Measurements from ENCODE around the gene PPFIA4. TPM values are rescaled to one million over a fixed set of nuclear protein-coding genes. Genes with fewer than 3 reads are reported as not detected.

PPFIA4 gene
- total RNA-seq (2021; ENCODE audit: unreplicated experiment) (10.8 TPM), Bru-seq, nascent RNA (percentile 40 among the genes with signal in this experiment), BruChase-seq, experiment 1, labeled RNA remaining after a 6-hour chase (percentile 43 among the genes with signal in this experiment), BruChase-seq, experiment 2, labeled RNA remaining after a 2-hour chase (percentile 50 among the genes with signal in this experiment)
- polyA plus RNA-seq (2012) = 13.7 and 17.2 TPM in 2 replicates
- long read RNA-seq, partial matches to known transcripts = 1 of 10 reads
- long read RNA-seq, other reads (novel, unspliced or antisense) = 9 of 10 reads

DNA sequence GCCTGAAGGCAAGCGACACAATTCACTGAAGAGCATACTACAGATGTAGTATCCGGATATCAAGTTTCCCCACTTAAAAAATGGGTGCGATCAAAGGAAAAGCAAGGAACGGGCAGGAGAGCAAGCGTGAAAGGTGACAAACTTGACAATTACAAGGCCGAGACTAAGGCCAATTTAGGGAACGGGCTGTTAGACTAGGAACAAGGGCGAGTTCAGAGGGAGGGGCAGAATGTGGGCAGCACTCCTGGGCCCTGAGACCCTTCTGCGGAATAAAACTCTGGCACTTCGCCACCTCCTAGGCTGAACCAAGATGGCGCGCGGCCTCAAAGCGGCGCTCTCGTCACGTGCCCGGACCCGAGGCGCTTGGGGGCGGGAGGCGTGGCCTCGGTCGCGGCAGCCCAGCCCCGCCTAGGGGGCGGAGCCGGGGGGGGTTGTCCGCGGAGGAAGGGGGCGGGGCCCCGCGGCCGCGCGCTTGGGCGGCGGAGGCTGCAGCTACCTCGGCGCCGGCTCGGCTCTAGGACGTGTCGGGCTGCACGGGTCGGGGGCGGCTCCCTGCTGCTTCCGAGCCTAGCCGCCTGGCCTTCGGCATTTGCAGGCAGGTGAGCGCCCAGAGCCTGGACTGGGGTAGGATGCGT is at the start of gene PPFIA4:
PPFIA4 (plus strand) TSS at position 461 of the 635 bp plus-strand sequence. CDS start 12,518 bp downstream, outside the sequence.
- H3K27ac ChIP-seq (ENCODE audit: low read depth, low read length) = peak within 1 kb of the TSS; percentile 41; the same call in 1 of the 2 replicates
- H3K36me3 ChIP-seq (ENCODE audit: control insufficient read depth in 1 of 2, insufficient read depth in 2 of 2, low read length in 2 of 2) = peaks cover 23% of the 10 kb centered on the region in 2 experiments; a peak in 3 of 4 replicates
- H3K9me2 ChIP-seq (ENCODE audit: insufficient read depth) = no peaks in the 10 kb centered on the region
- DNase-seq (ENCODE audit: low read depth, low spot score) (peak; percentile 46), ATAC-seq (peak; percentile 91)
- no peaks in the 10 kb centered on the region for H4K20me1 ChIP-seq (ENCODE audit: insufficient read depth)
- H3K9me3 ChIP-seq (ENCODE audit: control insufficient read depth in 1 of 2, insufficient read depth in 1 of 2, low read depth in 1 of 2, low read length in 2 of 2) = no peaks in the 10 kb centered on the region
- intact Hi-C loops (cut with micrococcal nuclease) = no loop called here
- TF ChIP-seq, protein P1, sequence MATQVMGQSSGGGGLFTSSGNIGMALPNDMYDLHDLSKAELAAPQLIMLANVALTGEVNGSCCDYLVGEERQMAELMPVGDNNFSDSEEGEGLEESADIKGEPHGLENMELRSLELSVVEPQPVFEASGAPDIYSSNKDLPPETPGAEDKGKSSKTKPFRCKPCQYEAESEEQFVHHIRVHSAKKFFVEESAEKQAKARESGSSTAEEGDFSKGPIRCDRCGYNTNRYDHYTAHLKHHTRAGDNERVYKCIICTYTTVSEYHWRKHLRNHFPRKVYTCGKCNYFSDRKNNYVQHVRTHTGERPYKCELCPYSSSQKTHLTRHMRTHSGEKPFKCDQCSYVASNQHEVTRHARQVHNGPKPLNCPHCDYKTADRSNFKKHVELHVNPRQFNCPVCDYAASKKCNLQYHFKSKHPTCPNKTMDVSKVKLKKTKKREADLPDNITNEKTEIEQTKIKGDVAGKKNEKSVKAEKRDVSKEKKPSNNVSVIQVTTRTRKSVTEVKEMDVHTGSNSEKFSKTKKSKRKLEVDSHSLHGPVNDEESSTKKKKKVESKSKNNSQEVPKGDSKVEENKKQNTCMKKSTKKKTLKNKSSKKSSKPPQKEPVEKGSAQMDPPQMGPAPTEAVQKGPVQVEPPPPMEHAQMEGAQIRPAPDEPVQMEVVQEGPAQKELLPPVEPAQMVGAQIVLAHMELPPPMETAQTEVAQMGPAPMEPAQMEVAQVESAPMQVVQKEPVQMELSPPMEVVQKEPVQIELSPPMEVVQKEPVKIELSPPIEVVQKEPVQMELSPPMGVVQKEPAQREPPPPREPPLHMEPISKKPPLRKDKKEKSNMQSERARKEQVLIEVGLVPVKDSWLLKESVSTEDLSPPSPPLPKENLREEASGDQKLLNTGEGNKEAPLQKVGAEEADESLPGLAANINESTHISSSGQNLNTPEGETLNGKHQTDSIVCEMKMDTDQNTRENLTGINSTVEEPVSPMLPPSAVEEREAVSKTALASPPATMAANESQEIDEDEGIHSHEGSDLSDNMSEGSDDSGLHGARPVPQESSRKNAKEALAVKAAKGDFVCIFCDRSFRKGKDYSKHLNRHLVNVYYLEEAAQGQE (IDR thresholded peaks at IDR 0.05; ENCODE audit: low read depth) = no peak
- TF ChIP-seq POLR2A (IDR thresholded peaks at IDR 0.05; ENCODE audit: borderline replicate concordance, extremely low read depth, insufficient read depth, insufficient read length) = peak; percentile 73
- TF ChIP-seq TCF7L2 (IDR thresholded peaks at IDR 0.05; ENCODE audit: borderline replicate concordance, extremely low read depth, insufficient read depth, insufficient read length) = peak; percentile 75
- peak; percentile 81 for TF ChIP-seq POLR2AphosphoS5 (IDR thresholded peaks at IDR 0.05; ENCODE audit: low read depth, low read length)
- peak; percentile 73 for TF ChIP-seq SP1 (IDR thresholded peaks at IDR 0.05; ENCODE audit: low read depth)
- no peak for TF ChIP-seq EZH2 (IDR thresholded peaks at IDR 0.05)
- TF ChIP-seq CBX3 (IDR thresholded peaks at IDR 0.05; ENCODE audit: low read depth) = peak; percentile 95
- TF ChIP-seq EZH2phosphoT487 (IDR thresholded peaks at IDR 0.05; ENCODE audit: borderline replicate concordance) = no peak
- no peak for TF ChIP-seq ZFX (IDR thresholded peaks at IDR 0.05)
- TF ChIP-seq CEBPB (IDR thresholded peaks at IDR 0.05; ENCODE audit: low read depth) = no peak
- TF ChIP-seq, protein P2, sequence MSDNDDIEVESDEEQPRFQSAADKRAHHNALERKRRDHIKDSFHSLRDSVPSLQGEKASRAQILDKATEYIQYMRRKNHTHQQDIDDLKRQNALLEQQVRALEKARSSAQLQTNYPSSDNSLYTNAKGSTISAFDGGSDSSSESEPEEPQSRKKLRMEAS (IDR thresholded peaks at IDR 0.05) = peak; percentile 98
- no peak for TF ChIP-seq RAD21 (IDR thresholded peaks at IDR 0.05; ENCODE audit: low read depth)
- peak; percentile 94 for TF ChIP-seq YY1 (IDR thresholded peaks at IDR 0.05; ENCODE audit: extremely low read depth, insufficient replicate concordance, low read depth, low read length)
- no peak for TF ChIP-seq ELF1 (IDR thresholded peaks at IDR 0.05; ENCODE audit: borderline replicate concordance, low read depth)
- TF ChIP-seq SIN3A (IDR thresholded peaks at IDR 0.05; ENCODE audit: low read depth) = 0 out of 2 replicates have a peak, but pooled peaks have one; percentile 19
- peak; percentile 65 for TF ChIP-seq EGR1 (IDR thresholded peaks at IDR 0.05; ENCODE audit: low read depth)
- no peaks in the 10 kb centered on the region for H3K27me3 ChIP-seq (ENCODE audit: insufficient read depth, low read length)
- peak within 1 kb of the TSS; percentile 49 to 69 for H3K4me3 ChIP-seq (replicated peaks in 1 of 2; ENCODE audit: low read depth in 1 of 2, low read length in 2 of 2)
- CTCF ChIA-PET = interaction anchor here (1.0 to 5.8 kb wide), 4 partner anchors 14 to 316 kb away, joined by 3 to 51 read pairs (median 6); no protein-coding TSS in a partner anchor
- H3K4me1 ChIP-seq (ENCODE audit: control insufficient read depth in 1 of 2, insufficient read depth in 2 of 2, low read length in 2 of 2) = peaks cover 4 to 15% of the 10 kb centered on the region in 2 experiments; a peak in 2 of 4 replicates
- RAD21 ChIA-PET (ENCODE audit: low non-redundant PET in 1 of 2, low total read pairs in 2 of 2, uncharacterized antibody in 2 of 2, unreplicated experiment in 2 of 2) = no interaction called here
- peak within 1 kb of the TSS; percentile 96 for H3K4me2 ChIP-seq (ENCODE audit: low read length)
- POLR2A ChIA-PET = interaction anchor here (1.8 kb wide), 1 partner anchor 19 kb away, joined by 7 read pairs; the partner anchor contains the start of gene TMEM183A
- no peaks in the 10 kb centered on the region for H3K79me2 ChIP-seq (ENCODE audit: insufficient read depth, low read length)
- H3K9ac ChIP-seq (ENCODE audit: low read length) = peak within 1 kb of the TSS; percentile 65
- no TSS peak for BruUV-seq (replicated peaks)
- H2AFZ ChIP-seq (ENCODE audit: low read depth, low read length, poor library complexity, severe bottlenecking) = peak within 1 kb of the TSS; percentile 80

Measured in HCT116 (cell line).